HT1080 (cell line): ENCODE measurements around the gene KRTAP5-10. TPM values are rescaled to one million over a fixed set of nuclear protein-coding genes. Genes with fewer than 3 reads are reported as not detected.
A peak's percentile ranks its signal among the peaks of the same experiment; 100 is the strongest.
"Not testable (repeated sequence)": the region's sequence is repeated elsewhere in the genome, so short reads cannot be mapped to it uniquely, and the experiment has no call there.

Source experiments
- DNase-seq: peaks from one replicate; pipeline ENCODE4 v3.0.0-alpha.2; 2015; ENCODE audit warnings: low read depth
- total RNA-seq: library from RNA; depleted of rRNA; stranded (reverse); fragments of >200 nt; shearing (Covaris generic); gene quantifications from 2 replicates; pipeline ENCODE4 v1.2.3, GENCODE V29; 2014

KRTAP5-10 gene
- total RNA-seq, 1 experiment from 2014 or later: not detected

DNA sequence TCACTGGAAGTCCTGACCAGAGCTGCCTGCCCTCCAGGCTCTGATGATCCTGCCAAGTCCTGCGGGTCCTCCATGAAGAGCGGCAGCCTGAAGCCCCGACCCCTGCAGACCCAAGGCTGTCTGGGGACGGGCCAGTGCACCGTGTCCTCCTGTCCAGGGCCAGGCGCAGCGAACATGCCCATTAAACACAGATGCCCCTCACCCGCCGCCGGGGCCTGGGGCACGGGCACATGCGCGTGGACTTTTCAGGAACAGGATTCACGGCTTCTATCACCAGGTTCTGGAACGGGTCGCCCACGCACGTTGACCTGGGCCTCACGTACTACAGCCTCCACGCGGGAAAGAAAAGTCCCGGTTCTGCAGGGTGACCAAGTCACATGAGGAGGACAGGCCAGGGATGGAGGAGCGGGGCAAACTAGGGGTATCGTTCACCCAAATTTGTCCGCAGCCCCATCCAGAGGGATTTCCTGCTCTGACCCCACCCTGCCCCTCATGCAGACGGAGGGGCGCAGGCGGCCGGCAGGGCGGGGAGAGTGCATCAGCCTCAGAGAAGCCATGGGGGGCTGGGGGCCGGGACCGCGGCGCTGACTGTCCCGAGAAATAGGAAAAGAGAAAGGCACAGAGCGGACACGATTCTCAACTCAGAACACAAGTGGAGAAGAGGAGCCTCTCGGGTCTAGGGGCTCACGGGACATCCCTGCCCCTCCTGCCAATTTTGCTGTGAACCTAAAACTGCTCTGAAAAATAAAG is 5.9 kb downstream of the KRTAP5-10 start:
- DNase-seq: not testable (repeated sequence)

DNA sequence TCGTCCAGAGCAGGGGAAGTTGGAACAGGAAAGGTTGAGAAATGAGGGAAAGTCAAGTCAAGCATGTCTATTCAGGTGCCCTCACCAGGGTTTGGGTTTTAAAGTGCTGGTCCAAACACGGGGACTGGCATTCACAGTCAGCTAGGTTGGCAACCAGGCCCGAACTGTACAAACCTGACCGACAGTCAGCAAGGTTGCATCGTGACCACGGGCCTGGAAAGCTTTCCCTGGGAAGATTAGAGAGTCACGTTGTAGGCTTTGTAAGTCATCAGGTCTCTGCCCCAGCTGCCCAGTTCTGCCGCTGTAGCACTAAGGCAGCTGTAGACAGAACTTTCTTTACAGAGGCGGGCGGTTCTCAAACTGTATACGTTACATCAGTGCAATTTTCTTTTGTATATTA is 7.4 kb downstream of the KRTAP5-10 start:
- DNase-seq: no peak

DNA sequence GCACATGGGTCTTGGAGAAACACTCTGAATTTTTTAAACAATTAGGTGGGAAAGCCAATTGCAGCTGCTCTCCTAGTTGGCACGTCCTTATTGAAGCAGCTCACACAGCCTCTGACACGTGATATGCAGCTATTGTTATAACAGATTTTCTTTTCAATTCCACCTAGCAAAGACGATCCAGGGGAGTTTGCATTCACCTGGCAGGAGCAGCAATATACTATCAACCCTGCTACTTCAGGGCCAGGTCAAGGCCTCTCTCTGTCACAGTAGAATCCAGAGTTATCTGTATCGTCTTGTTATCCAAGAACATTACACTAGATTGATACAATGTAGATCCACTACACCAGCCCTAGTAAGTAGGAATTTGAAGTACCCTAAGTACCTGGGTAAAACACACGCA is 9.1 kb downstream of the KRTAP5-10 start:
- DNase-seq: no peak

DNA sequence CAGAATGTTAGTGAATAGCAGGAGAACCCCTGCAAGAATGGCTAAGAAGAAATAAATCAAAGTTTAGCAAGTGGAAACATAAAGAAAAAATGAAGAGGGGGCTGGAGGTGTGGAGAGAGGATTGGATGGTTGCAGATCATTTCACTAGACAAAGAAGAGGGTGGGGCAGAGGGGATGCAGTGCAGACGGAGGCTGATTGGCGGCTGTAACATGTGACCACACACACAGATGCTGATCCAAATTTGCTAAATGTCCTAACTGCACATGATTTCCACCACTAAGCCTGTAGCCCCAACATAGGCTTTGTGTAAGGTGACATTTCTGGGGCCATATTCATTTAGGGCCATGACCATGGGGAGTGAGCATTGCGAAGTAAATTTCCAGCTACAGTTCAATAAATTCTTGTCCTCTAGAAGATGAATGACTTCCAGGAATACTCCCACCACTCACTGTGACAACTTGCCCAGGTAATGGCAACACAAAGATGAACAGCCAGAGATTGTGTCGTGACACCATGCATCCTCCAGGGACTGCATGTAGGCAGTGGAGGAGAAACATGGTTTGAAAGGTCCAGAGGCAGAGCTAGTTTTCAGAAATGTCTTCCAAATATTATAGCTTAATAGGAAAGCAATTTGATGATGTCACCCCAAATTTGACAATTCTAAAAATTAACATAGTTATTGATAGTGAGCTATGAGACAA is 10.5 kb downstream of the KRTAP5-10 start:
- DNase-seq: no peak

DNA sequence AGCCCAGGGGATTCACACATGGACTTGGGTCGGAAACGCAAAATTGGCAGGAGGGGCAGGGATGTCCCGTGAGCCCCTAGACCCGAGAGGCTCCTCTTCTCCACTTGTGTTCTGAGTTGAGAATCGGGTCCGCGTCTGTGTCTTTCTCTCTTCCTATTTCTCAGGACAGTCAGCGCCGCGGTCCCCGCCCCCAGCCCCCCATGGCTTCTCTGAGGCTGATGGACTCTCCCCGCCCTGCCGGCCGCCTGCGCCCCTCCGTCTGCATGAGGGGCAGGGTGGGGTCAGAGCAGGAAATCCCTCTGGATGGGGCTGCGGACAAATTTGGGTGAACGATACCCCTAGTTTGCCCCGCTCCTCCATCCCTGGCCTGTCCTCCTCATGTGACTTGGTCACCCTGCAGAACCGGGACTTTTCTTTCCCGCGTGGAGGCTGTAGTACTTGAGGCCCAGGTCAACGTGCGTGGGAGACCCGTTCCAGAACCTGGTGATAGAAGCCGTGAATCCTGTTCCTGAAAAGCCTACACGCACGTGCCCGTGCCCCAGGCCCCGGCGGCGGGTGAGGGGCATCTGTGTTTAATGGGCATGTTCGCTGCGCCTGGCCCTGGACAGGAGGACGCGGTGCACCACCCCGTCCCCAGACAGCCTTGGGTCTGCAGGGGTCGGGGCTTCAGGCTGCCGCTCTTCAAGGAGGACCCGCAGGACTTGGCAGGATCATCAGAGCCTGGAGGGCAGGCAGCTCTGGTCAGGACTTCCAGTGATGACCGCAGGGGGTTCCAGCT is 11.5 kb downstream of the KRTAP5-10 start:
- not testable (repeated sequence) for DNase-seq

DNA sequence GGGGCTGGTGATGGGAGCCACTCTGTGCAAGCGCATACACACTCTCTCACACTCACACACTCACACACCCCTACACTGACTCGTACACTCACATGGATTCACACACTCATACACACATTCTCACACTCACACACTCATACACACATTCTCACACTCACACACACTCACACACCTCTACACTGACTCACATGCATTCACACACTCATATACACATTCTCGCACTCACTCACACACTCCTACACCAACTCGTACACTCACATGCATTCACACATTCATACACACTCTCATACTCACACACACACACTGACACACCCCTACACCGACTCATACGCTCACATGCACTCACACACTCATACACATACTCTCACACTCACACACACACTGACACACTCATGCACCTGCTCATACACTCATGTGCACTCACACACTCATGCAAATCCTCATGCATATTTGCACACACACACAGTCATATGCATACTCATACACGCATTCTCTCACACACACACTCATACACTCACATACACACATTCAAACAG is 12.2 kb downstream of the KRTAP5-10 start:
- DNase-seq: no peak

DNA sequence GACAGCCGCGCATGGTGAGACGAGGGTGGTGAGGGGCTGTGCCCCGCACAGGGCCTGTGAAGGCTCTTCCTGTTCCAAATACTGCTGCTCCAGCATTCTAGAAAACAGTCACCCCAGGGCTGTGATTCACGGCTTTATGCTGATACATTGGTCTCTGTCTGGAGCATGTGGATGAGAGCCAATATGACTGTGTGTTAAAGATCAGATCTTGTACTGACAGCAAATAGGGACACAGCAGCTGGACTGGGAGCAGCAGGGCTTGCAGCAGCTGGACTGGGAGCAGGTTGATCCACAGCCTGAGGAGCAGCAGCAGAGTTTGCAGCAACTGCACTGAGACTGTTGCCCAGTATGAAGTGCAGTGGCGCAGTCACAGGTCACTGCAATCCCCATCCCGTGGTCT is 14.2 kb downstream of the KRTAP5-10 start:
- DNase-seq: not testable (repeated sequence)

DNA sequence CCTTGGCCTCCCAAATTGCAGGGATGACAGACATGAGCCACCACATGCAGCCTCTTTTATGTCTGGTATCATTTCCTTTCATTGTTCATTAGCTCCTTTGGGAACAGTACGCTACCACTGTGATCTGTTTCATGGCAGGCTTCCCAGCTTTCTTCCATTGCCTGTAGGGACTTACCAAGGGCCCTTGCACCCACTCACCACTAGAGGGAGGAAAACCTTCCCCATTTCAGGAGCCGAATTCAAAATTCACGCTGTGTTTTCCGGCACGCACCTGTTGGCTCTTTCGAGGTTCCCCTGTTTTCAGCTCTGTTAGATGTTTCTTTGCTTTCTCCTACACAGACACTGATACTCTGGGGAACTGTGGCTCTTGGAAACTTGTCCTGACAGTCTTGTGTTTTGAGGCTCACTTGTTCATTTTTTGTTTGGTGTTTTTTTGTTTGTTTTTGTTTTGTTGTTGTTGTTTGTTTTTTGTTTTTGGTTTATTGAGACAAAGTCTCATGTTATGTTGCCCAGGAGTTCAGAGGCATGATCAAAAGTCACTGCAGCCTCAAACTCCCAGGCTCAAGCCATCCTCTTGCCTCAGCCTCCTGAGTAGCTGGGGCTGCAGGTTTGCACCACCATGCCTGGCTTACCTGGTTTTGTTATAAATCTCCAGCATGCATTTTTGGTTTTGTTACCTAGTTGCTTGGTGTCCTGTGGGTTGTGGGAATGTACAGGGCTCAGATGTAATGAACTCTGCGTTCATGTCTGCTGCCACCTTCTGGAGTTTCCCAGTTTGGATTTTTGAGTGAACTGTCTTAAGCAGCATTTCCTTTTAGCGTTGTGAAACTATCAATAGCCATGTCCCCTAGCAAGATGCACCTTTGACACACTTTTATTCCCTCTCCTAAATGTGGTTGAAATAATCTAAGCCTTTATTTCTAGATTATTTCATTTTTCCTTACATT is 15.0 kb downstream of the KRTAP5-10 start:
- DNase-seq: peak; percentile 52

DNA sequence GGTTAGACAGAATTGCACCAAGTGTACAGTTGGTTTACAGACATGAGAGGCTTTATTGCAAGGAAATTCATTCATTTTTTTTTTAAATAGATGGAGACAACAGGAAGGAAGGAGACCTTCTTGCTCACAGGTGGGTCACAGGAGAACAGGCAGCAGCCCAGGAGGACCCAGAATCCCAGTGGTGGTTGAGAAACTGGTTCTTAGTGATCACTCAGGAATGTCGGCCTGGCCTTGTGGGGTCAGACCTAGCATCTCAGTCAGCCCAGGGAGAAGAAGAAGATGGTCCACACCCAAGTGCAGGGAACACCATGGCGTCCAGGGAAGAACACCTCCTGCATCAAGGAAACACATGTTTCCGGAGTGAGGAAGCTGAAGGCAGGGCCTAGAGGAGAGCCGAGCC is 16.5 kb downstream of the KRTAP5-10 start:
- no peak for DNase-seq

DNA sequence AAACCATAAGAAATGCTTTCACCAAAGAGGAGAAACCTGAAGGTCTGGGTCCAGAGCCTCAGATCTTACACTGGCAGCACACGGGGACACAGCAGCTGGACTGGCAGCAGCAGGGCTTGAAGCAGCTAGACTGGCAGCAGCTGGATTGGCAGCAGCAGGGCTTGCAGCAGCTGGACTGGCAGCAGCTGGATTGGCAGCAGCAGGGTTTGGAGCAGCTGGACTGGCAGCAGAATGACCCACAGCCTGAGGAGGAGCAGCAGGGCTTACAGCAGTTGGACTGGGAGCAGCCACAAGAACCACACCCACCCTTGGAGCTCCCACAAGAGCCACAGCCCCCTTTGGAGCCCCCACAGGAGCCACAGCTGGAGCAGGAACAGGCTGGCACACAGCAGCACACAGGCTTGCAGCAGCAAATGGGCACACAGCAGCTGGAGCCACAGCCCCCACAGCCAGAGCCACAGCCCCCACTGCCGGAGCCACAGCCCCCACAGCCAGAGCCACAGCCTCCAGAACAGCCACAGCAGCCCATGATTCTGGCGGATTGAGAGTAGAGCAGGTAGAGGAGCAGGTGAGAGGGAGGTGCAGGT is 17.0 kb downstream of the KRTAP5-10 start, which contains the start of gene KRTAP5-11:
KRTAP5-11 (minus strand) TSS at position 567 of the 587 bp plus-strand sequence; CDS start at position 529, 38 bp downstream.
- no peak for DNase-seq

DNA sequence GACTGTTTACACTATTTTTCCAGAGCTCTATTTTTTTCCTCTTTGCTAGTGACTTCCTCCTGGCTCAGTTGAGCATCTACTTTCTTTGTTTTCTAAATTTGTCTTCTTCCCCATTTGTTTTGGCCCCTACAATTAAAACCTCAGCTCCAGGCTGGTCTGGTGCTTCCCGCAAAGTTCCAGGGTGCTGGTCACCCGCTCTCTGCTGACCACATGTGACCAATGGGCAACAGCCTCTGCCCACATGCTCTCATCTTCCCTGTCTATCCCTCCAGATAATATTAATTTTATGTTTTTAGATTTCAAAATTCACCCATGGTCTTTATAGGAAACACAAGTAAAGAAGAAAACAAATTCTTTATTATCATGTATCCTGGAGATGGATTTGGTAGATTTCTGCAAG is 17.6 kb downstream of the KRTAP5-10 start:
- not testable (repeated sequence) for DNase-seq

DNA sequence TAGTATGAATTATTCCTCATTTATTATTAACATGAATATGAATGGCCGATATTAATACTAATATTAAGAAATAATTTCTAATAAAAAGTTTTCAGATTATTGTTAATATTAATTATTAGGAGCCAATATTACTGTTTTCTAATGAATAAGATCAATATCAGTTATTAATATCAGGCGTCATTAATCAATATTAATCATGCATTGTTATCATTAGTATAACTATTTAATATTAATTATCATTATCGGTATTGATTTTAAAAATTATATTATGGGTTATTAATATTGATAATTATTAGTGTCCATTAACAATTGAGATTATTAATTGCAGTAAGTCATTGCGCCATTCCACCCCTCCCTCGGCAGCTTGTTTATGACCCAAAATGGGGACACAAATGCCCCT is 20.3 kb downstream of the KRTAP5-10 start:
- DNase-seq: not testable (repeated sequence)

DNA sequence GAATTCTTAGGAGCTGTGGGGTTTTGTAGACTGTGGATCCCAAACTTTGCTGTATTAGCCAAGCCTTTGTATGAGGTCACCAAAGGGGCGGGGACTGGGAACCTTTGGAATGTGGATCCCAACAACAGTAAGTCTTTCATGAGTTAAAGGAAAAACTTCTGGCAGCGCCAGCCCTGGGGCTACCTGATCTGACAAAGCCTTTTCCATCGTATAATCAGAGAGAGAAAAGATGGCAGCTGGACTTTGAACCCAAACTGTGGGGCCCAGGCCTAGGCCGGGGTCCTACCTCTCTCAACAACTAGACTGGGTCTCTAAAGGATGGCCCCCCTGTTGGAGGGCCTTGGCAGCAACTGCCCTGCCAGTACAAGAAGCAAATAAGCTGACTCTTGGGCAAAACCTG is 23.0 kb downstream of the KRTAP5-10 start:
- DNase-seq: not testable (repeated sequence)

DNA sequence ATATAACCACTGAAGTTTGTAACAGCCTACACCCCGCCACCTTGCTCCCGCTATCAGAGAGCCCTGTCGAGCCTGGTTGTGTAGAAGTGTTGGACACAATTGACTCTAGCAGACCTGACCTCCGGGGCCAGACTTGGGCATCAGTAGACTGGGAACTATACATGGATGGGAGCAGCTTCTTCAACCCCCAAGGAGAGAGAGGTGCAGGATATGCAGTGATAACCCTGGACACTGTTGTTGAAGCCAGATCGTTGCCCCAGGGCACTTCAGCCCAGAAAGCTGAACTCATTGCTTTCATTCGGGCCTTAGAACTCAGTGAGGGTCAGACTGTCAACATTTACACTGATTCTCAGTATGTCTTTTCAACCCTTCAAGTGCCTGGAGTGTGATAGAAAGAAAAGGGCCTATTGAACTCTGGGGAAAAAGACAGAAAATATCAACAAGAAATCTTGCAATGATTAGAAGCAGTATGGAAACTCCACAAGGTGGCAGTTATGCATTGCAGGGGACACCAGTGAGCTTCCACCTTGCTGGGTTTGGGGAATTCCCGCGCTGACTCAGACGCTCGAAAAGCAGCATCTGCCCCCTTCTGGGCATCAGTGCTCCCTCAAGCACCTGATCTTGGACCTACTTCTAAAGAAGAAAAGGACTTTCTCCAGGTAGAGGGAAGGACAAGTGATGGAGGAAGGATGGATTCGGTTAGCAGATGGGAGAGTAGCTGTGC is 23.6 kb downstream of the KRTAP5-10 start:
- not testable (repeated sequence) for DNase-seq

DNA sequence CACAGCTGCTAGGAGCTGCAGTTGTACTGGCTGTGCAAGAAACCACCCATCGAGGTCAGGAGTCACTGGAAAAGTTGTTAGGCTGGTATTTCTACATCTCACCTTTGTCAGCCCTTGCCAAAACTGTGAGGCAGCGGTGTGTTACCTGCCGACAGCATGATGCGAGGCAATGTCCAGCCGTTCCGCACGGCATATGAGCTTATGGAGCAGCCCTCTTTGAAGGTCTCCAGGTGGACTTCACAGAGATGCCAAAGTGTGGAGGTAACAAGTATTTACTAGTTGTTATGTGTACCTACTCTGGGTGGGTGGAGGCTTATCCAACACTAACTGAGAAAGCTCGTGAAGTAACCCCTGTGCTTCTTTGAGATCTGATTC is 24.2 kb downstream of the KRTAP5-10 start:
- not testable (repeated sequence) for DNase-seq

DNA sequence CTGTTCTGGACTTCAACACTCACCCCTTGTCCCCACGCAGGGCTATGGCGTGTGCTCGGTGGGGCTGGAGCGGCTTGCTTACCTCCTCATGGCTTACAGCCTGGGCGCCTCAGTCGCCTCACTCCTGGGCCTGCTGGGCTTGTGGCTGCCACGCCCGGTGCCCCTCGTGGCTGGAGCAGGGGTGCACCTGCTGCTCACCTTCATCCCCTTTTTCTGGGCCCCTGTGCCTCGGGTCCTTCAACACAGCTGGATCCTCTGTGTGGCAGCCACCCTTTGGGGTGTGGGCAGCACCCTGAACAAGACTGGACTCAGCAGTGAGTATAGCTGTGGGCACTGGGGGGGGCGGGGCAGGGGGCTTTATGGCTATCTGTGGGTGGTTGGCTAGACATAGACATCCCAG is 37.9 kb downstream of the KRTAP5-10 start:
- not testable (repeated sequence) for DNase-seq

DNA sequence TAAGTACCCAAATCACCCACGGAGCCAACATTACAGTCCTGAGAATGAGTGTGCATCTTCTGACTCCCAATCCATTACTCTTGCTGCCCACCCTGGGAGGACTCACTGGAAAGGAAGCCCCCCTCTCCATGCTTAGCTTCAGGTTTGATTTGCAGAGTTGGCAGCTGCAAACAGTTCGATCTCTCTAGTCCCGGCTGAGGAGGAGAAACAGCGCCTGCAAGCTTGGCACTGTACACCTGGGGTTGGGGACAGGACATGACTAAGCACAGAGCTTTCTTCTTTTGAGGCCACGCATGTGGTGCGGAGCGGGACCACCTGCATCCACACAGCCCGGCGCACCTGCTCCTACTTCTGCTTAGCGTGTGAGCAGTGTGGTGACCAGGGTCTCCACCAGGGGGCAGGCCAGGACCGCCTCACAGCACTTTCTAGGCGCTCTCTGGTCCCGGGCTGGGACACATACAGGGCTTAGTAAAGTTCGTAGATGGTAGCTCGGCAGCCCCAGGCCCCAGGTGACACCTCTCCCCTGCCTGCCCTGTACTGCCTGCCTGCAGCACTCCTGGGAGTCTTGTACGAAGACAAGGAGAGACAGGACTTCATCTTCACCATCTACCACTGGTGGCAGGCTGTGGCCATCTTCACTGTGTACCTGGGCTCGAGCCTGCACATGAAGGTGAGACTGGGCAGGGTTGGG is 39.6 kb downstream of the KRTAP5-10 start:
- not testable (repeated sequence) for DNase-seq

DNA sequence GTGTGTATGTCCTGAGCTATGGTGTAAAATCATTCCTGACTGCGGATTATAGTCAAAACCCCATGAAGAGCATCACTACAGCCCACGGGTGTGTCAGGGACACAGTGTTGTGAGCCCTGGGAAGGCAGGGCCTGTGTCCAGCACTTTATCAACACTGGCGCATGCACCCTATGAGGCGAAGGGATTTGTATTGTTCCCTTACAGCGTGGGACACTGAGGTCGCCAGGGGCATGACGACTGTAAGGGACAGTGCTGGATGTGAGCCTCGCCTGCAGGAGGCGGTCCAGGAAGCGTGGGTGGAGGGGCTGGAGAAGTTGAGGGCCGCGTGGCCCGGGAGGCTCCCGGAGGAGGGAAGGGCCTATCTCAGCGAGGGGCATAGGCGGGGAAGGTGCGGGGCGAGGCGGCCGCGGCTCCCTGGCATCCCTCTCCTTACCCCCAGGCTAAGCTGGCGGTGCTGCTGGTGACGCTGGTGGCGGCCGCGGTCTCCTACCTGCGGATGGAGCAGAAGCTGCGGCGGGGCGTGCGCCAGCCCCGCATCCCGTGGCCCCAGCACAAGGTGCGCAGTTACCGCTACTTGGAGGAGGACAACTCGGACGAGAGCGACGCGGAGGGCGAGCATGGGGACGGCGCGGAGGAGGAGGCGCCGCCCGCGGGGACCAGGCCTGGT is 41.6 kb downstream of the KRTAP5-10 start:
- not testable (repeated sequence) for DNase-seq
